H9 (cell line): ENCODE measurements around the gene EXOC3. TPM values are rescaled to one million over a fixed set of nuclear protein-coding genes. Genes with fewer than 3 reads are reported as not detected.
A peak's percentile ranks its signal among the peaks of the same experiment; 100 is the strongest.

ENCODE experiments used
- DNase-seq: peaks from one replicate; pipeline ENCODE4 v3.0.0-alpha.2; 2017
- H2AFZ ChIP-seq: one replicate; pipeline ENCODE4 v1.6.1; 2013; ENCODE audit warnings: mild to moderate bottlenecking, low read length, control low read depth, moderate library complexity
- H2AK5ac ChIP-seq: 2 replicates; pipeline ENCODE4 v1.6.1; 2013; ENCODE audit warnings: low read length, control low read depth, mixed read lengths; ENCODE audit not compliant: insufficient read length
- H2BK120ac ChIP-seq: one replicate; pipeline ENCODE4 v1.6.1; 2013; ENCODE audit warnings: low read depth, mild to moderate bottlenecking, low read length, control low read depth, inconsistent platforms; ENCODE audit not compliant: poor library complexity, severe bottlenecking
- H2BK12ac ChIP-seq: 2 replicates; pipeline ENCODE4 v1.6.1; 2013; ENCODE audit warnings: low read length, control low read depth, mixed read lengths, low read depth; ENCODE audit not compliant: insufficient read length
- H2BK15ac ChIP-seq: 2 replicates; pipeline ENCODE4 v1.6.1; 2013; ENCODE audit warnings: low read depth, low read length, control low read depth
- H2BK20ac ChIP-seq: one replicate; pipeline ENCODE4 v1.6.1; 2013; ENCODE audit warnings: low read depth, mild to moderate bottlenecking, low read length, control low read depth, inconsistent platforms; ENCODE audit not compliant: poor library complexity, severe bottlenecking
- H2BK5ac ChIP-seq: 2 replicates; pipeline ENCODE4 v1.6.1; 2013; ENCODE audit warnings: low read length, control low read depth, mixed read lengths; ENCODE audit not compliant: insufficient read length
- H3K14ac ChIP-seq: 2 replicates; pipeline ENCODE4 v1.6.1; 2013; ENCODE audit warnings: low read length, control low read depth; ENCODE audit not compliant: insufficient read depth
- H3K18ac ChIP-seq: 2 replicates; pipeline ENCODE4 v1.6.1; 2013; ENCODE audit warnings: low read depth, mild to moderate bottlenecking, mixed read lengths, low read length, control low read depth; ENCODE audit not compliant: insufficient read length
- H3K23ac ChIP-seq: 2 replicates; pipeline ENCODE4 v1.6.1; 2013; ENCODE audit warnings: low read length, control low read depth, mixed read lengths, low read depth; ENCODE audit not compliant: insufficient read length
- H3K23me2 ChIP-seq: 2 replicates; pipeline ENCODE4 v1.6.1; 2013; ENCODE audit warnings: low read depth, mild to moderate bottlenecking, mixed read lengths, low read length, control low read depth; ENCODE audit not compliant: insufficient read length, poor library complexity, severe bottlenecking
- H3K27ac ChIP-seq: 2 replicates; pipeline ENCODE4 v1.5.1; 2013; ENCODE audit warnings: low read length, control low read depth, mixed read lengths, low read depth; ENCODE audit not compliant: insufficient read length
- H3K27me3 ChIP-seq: 2 replicates; pipeline ENCODE4 v1.6.1; 2013; ENCODE audit warnings: low read length, control low read depth, inconsistent platforms; ENCODE audit not compliant: insufficient read depth
- H3K4ac ChIP-seq: 2 replicates; pipeline ENCODE4 v1.6.1; 2013; ENCODE audit warnings: low read depth, mild to moderate bottlenecking, control low read depth, inconsistent platforms, low read length, moderate library complexity
- H3K4me1 ChIP-seq: 2 replicates; pipeline ENCODE4 v1.6.1; 2013; ENCODE audit warnings: low read length, control low read depth, inconsistent platforms; ENCODE audit not compliant: insufficient read depth
- H3K4me2 ChIP-seq: 2 replicates; pipeline ENCODE4 v1.6.1; 2013; ENCODE audit warnings: low read length, control low read depth, mixed read lengths; ENCODE audit not compliant: insufficient read length, insufficient read depth
- H3K56ac ChIP-seq: 2 replicates; pipeline ENCODE4 v1.6.1; 2013; ENCODE audit warnings: low read depth, mild to moderate bottlenecking, mixed read lengths, low read length, control low read depth; ENCODE audit not compliant: insufficient read length
- H3K79me1 ChIP-seq: 2 replicates; pipeline ENCODE4 v1.6.1; 2013; ENCODE audit warnings: low read depth, mild to moderate bottlenecking, moderate library complexity, low read length, control low read depth, inconsistent platforms; ENCODE audit not compliant: insufficient read depth, poor library complexity, severe bottlenecking
- H3K79me2 ChIP-seq: 2 replicates; pipeline ENCODE4 v1.6.1; 2013; ENCODE audit warnings: low read length, control low read depth, inconsistent platforms; ENCODE audit not compliant: insufficient read depth
- H3K9ac ChIP-seq: 2 replicates; pipeline ENCODE4 v1.6.1; 2013; ENCODE audit warnings: low read length, control low read depth, mixed read lengths; ENCODE audit not compliant: insufficient read length; ENCODE audit errors: extremely low read depth
- H3K9me3 ChIP-seq: one replicate; pipeline ENCODE4 v1.6.1; 2013; ENCODE audit warnings: low read depth, low read length, inconsistent platforms; ENCODE audit not compliant: control insufficient read depth
- H3T11ph ChIP-seq: one replicate; pipeline ENCODE4 v1.6.1; 2013; ENCODE audit warnings: mild to moderate bottlenecking, low read length, control low read depth, inconsistent platforms
- H4K20me1 ChIP-seq: one replicate; pipeline ENCODE4 v1.6.1; 2013; ENCODE audit not compliant: control insufficient read depth, insufficient read length, insufficient read depth
- H4K5ac ChIP-seq: 2 replicates; pipeline ENCODE4 v1.6.1; 2013; ENCODE audit warnings: low read depth, mild to moderate bottlenecking, mixed read lengths, low read length, control low read depth; ENCODE audit not compliant: insufficient read length
- H4K8ac ChIP-seq: replicated peaks from 2 replicates; pipeline ENCODE4 v1.6.1; 2013; ENCODE audit warnings: low read length, control low read depth, mixed read lengths, low read depth; ENCODE audit not compliant: insufficient read length
- H4K91ac ChIP-seq: 2 replicates; pipeline ENCODE4 v1.6.1; 2013; ENCODE audit warnings: low read depth, mild to moderate bottlenecking, moderate library complexity, mixed read lengths, low read length, control low read depth; ENCODE audit not compliant: insufficient read length
- H3K27ac Mint-ChIP-seq, 3 experiments: 2 replicates in 2 of 3; 3 replicates in 1 of 3; pipeline ENCODE4 v1.8.0; 2020 to 2021; ENCODE audit warnings: mixed read lengths in 3 of 3, mild to moderate bottlenecking in 1 of 3, moderate library complexity in 1 of 3
- H3K27me3 Mint-ChIP-seq: 2 replicates; pipeline ENCODE4 v1.8.0; 2021; ENCODE audit warnings: low read depth, mild to moderate bottlenecking, moderate library complexity, mixed read lengths
- H3K36me3 Mint-ChIP-seq, 3 experiments: 2 replicates in 2 of 3; 3 replicates in 1 of 3; pipeline ENCODE4 v1.8.0; 2020 to 2021; ENCODE audit warnings: low read depth in 3 of 3, mixed read lengths in 3 of 3; ENCODE audit not compliant: insufficient read depth in 1 of 3
- H3K4me1 Mint-ChIP-seq, 2 experiments: 2 replicates each; pipeline ENCODE4 v1.8.0; 2020; ENCODE audit warnings: mixed read lengths in 2 of 2
- H3K4me3 Mint-ChIP-seq, 2 experiments: 2 replicates in 1 of 2; 3 replicates in 1 of 2; pipeline ENCODE4 v1.8.0; 2020 to 2021; ENCODE audit warnings: mild to moderate bottlenecking in 2 of 2, mixed read lengths in 2 of 2, moderate library complexity in 1 of 2
- H3K9me3 Mint-ChIP-seq, 2 experiments: 2 replicates in 1 of 2; 3 replicates in 1 of 2; pipeline ENCODE4 v1.8.0; 2020; ENCODE audit warnings: mild to moderate bottlenecking in 2 of 2, mixed read lengths in 2 of 2, moderate library complexity in 1 of 2
- CTCF ChIP-seq: fragments of 200-600 bp; sonication (generic); conservative IDR thresholded peaks from 3 replicates; pipeline ENCODE4 v1.8.0; 2021; ENCODE audit warnings: antibody characterized with exemption, mild to moderate bottlenecking
- WGBS: extraction: QIAGEN DNeasy Blood & Tissue Kit; methylation state at CpG from one replicate; pipeline ENCODE4 v1.1.7; 2013; ENCODE audit warnings: missing lambda C conversion rate, low lambda C conversion rate, mixed read lengths; ENCODE audit not compliant: insufficient read length; ENCODE audit errors: extremely low coverage; 5-methylcytosine and 5-hydroxymethylcytosine counted together
- total RNA-seq: library from RNA; stranded (reverse); gene quantifications from 2 replicates; pipeline ENCODE4 v1.2.1, GENCODE V29; 2021

EXOC3 gene
- total RNA-seq, 1 experiment from 2014 or later, result 36.7 TPM

DNA sequence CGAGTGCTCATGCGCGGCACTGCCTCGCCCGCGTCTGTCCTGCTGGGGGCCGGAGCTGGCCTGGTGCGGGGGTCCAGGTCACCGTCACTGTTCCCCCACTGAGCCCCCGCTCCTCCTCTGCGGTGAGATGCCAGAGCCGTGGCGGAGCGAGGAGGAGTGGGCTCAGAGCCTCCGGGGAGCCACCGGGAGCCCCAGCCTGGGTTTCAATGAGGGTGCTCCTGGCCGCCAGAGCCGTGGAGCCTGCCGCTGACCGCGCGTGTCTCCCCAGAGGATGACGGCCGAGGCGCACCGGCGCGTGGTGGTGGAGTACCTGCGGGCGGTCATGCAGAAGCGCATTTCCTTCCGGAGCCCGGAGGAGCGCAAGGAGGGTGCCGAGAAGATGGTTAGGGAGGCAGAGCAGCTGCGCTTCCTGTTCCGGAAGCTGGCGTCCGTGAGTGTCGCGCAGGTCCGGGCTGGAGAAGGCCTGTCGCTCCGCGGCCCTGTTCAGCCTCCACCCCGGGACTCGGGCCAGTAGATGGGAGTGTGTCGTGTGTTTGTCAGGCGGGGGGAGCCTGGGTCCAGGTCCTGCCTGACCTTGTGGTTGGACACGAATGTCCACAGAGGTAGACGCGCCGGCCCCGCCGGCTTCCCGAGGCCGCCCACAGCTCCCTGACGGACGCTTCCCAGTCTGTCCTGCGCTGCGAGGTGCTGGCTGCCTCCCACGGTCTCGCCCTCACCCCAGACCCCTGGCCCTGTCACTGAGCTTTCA lies 22.0 kb downstream of the EXOC3 start:
- Histone ChIP-seq H2BK12ac (no peak overlapping the region), H3K23ac (no peak overlapping the region), H4K20me1 (no peaks in the 10 kb centered on the region), H3K27ac (no peak overlapping the region), H2BK20ac (no peak overlapping the region), H3K4me2 (no peak overlapping the region), H3K79me1 (no peaks in the 10 kb centered on the region), H4K8ac (no peak overlapping the region), H3K9ac (no peak overlapping the region), H3T11ph (no peak overlapping the region), H2AK5ac (no peak overlapping the region), H3K27me3 (no peaks in the 10 kb centered on the region), H4K91ac (no peak overlapping the region), H2BK5ac (no peak overlapping the region), H3K56ac (no peak overlapping the region), H2AFZ (no peak overlapping the region), H2BK15ac (no peak overlapping the region), H2BK120ac (no peak overlapping the region), H3K18ac (no peak overlapping the region), H4K5ac (no peak overlapping the region), H3K9me3 (no peaks in the 10 kb centered on the region), H3K23me2 (no peaks in the 10 kb centered on the region), H3K4me1 (no peaks in the 10 kb centered on the region), H3K4ac (no peak overlapping the region), H3K79me2 (no peaks in the 10 kb centered on the region), H3K14ac (no peak overlapping the region)
- peaks cover 10 to 35% (median 32%) of the 10 kb centered on the region in 3 experiments; a peak in 6 of 7 replicates for H3K36me3 Mint-ChIP-seq
- H3K27ac Mint-ChIP-seq, result peak overlapping the region in 2 of 3 experiments; percentile 65 to 79; a peak in 2 of 7 replicates
- no peaks in the 10 kb centered on the region for H3K4me1 Mint-ChIP-seq
- H3K4me3 Mint-ChIP-seq, result no peak overlapping the region
- no peaks in the 10 kb centered on the region for H3K27me3 Mint-ChIP-seq
- no peak for TF ChIP-seq CTCF
- H3K9me3 Mint-ChIP-seq, result no peaks in the 10 kb centered on the region
- no peak for DNase-seq
- WGBS, result no CpG with 5 or more reads among the region's 63 CpGs
